Psoas muscle (tissue), 8 donors: ENCODE measurements around the gene VANGL1. TPM values are rescaled to one million over a fixed set of nuclear protein-coding genes. Genes with fewer than 3 reads are reported as not detected.
A peak's percentile ranks its signal among the peaks of the same experiment; 100 is the strongest.

Source experiments
- ATAC-seq, 4 donors: fragments of 200-7000 bp; cut with Tn5 transposase; one replicate each; pipeline ENCODE4 v1.9.1; 2020; ENCODE audit warnings: moderate library complexity in 3 of 4, mild to moderate bottlenecking in 2 of 4
- DNase-seq, 2 donors: peaks; one replicate each; pipeline ENCODE4 v3.0.0-alpha.2; 2020
- H3K27ac ChIP-seq: fragments of 200-600 bp; one replicate; pipeline ENCODE4 v1.8.0; 2022
- H3K27me3 ChIP-seq, 3 donors: fragments of 200-600 bp in 1 of 3; one replicate each; pipeline versions ENCODE4 v1.6.1 to v1.8.0; 2013 to 2022; ENCODE audit warnings: low read length in 2 of 3, mild to moderate bottlenecking in 2 of 3, moderate library complexity in 1 of 3; ENCODE audit not compliant: insufficient read depth in 3 of 3
- H3K36me3 ChIP-seq, 2 donors: fragments of 200-600 bp in 1 of 2; one replicate each; pipeline versions ENCODE4 v1.6.1 to v1.8.0; 2013 to 2022; ENCODE audit warnings: low read depth in 1 of 2, mild to moderate bottlenecking in 1 of 2, moderate library complexity in 1 of 2; ENCODE audit not compliant: insufficient read depth in 1 of 2
- H3K4me1 ChIP-seq: fragments of 200-600 bp; one replicate; pipeline ENCODE4 v1.8.0; 2022
- H3K4me3 ChIP-seq: fragments of 200-600 bp; one replicate; pipeline ENCODE4 v1.8.0; 2022; ENCODE audit warnings: mild to moderate bottlenecking
- H3K9me3 ChIP-seq: fragments of 200-600 bp; one replicate; pipeline ENCODE4 v1.8.0; 2022
- WGBS, 3 donors: extraction: QIAGEN DNeasy Blood & Tissue Kit; methylation state at CpG; one replicate each; pipeline versions ENCODE4 v1.1.6 to v1.1.7; 2013; 5-methylcytosine and 5-hydroxymethylcytosine counted together
- intact Hi-C, 2 donors: fragments of 100-400 bp; cut with DNase I; formaldehyde crosslinking; loops; one replicate each; pipeline versions ENCODE4 v1.11.0 to v1.14.2; 2022
- polyA plus RNA-seq, 3 donors: library from polyadenylated mRNA; stranded (reverse); fragments of 200-250 nt; gene quantifications; one replicate each; pipeline ENCODE4 v1.2.3, GENCODE V29; 2013
- total RNA-seq, 4 donors: library from RNA; stranded (reverse); fragmentation: NEBNext Ultra II Directional in 2 of 4; extraction: Animal tissue kit (Norgen Biotek cat#: 25700) in 2 of 4; gene quantifications; one replicate each; pipeline versions ENCODE4 v1.2.1 to v1.2.4, GENCODE V29; 2021 to 2023
- TF ChIP-seq, protein P1 (sequence below): fragments of 200-600 bp; IDR thresholded peaks from one replicate; pipeline ENCODE4 v1.8.0; 2022; ENCODE audit warnings: antibody characterized with exemption
- donor health status: healthy with polysubstance abuse.
- donor health status: DM: no; HTN: no; CAD: no; lungs with moderate emphysema.
- donor health status: Bipolar disorder and iron deficiency.
- donor health status: healthy.
- donor health status: DM: yes; HTN: yes; CAD: no.
- donor health status: DM: no; HTN: no; CAD: no.
- donor health status: DM: no; HTN: no; CAD: no.
- donor health status: DM: yes; HTN: yes; CAD: no.

VANGL1 gene
- total and polyA plus RNA-seq, 7 donors = 0.48 to 2.4 (median 1.2) TPM

DNA sequence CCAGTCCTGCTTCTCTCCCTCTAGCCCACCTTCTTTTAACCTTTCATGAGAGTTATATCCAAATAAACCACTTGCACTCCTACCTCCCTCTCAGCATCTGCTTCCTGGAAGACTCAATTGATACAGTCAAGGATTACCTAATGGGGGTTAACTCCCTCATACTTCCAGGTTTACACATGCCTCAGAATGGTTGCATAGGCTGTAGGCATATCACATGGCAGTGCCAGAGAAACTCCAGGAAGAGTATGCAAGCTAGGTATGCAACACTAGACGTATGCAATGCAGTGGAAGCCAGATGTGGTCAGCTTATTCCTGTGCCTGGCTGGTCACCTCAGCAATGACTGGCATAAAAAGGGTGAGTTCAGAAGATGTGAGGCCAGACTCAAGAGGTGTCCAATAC lies 32.7 kb upstream of the VANGL1 start:
- TF ChIP-seq, protein P1, sequence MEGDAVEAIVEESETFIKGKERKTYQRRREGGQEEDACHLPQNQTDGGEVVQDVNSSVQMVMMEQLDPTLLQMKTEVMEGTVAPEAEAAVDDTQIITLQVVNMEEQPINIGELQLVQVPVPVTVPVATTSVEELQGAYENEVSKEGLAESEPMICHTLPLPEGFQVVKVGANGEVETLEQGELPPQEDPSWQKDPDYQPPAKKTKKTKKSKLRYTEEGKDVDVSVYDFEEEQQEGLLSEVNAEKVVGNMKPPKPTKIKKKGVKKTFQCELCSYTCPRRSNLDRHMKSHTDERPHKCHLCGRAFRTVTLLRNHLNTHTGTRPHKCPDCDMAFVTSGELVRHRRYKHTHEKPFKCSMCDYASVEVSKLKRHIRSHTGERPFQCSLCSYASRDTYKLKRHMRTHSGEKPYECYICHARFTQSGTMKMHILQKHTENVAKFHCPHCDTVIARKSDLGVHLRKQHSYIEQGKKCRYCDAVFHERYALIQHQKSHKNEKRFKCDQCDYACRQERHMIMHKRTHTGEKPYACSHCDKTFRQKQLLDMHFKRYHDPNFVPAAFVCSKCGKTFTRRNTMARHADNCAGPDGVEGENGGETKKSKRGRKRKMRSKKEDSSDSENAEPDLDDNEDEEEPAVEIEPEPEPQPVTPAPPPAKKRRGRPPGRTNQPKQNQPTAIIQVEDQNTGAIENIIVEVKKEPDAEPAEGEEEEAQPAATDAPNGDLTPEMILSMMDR = no peak
- no peaks in the 10 kb centered on the region for H3K9me3 ChIP-seq
- H3K27ac ChIP-seq = no peak overlapping the region
- no peaks in the 10 kb centered on the region for H3K4me1 ChIP-seq
- H3K4me3 ChIP-seq = no peak overlapping the region
- no peaks in the 10 kb centered on the region for H3K27me3 ChIP-seq
- DNase-seq = no peak
- intact Hi-C loops = loop anchor here (2.0 to 5.0 kb wide), 2 partner anchors 98 to 163 kb away; no protein-coding TSS in a partner anchor
- 70 to 88% (median 80%) methylated on average over 1 of the region's 1 CpG for WGBS, 3 donors
- ATAC-seq = no peak
- no peaks in the 10 kb centered on the region for H3K36me3 ChIP-seq

DNA sequence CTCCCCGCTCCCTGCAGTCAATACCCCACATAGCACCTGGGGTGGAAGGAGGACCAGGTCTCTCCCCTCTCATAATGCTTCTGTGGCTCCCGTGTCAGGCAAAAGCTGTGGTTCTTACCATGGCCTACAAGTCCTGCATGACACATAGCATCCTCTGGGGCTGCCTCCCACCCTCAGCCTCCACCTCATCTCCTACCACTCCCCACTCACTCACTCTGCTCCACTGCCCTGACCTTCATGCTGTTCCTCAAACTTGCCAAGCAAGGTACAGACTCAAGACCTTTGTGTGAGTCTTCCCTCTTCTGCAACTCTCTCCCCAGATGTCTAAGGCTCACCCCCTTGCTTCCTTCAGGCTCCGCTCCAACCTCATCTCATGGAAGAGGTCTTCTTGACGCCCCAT lies 28.0 kb upstream of the VANGL1 start:
- no peak for ATAC-seq
- no peaks in the 10 kb centered on the region for H3K4me1 ChIP-seq
- no peak overlapping the region for H3K27ac ChIP-seq
- intact Hi-C loops = no loop called here
- no peak for DNase-seq
- 77 to 95% (median 90%) methylated on average over 4 of the region's 4 CpGs for WGBS, 3 donors
- no peak overlapping the region for H3K4me3 ChIP-seq
- H3K9me3 ChIP-seq = no peaks in the 10 kb centered on the region
- H3K36me3 ChIP-seq = no peaks in the 10 kb centered on the region
- TF ChIP-seq, protein P1 = no peak
- no peaks in the 10 kb centered on the region for H3K27me3 ChIP-seq

DNA sequence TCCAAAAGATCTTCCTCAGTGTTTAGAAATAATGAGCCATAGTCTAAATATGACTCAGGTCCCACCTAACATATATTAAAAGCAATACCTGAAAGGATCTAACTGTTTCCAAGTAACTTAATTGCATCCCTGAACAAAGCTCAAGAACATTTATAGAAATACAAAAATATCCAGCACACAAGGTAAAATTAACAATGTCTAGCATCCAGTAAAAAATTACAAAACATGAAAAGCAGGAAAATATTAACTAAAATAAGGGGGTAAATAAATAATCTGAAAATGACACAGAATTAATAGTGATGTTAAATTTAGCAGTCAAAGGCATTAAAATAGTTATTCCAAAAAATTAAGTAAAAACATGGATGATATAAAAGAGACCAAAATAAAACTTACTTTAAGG lies 21.3 kb upstream of the VANGL1 start:
- intact Hi-C loops = no loop called here
- no peak for ATAC-seq

DNA sequence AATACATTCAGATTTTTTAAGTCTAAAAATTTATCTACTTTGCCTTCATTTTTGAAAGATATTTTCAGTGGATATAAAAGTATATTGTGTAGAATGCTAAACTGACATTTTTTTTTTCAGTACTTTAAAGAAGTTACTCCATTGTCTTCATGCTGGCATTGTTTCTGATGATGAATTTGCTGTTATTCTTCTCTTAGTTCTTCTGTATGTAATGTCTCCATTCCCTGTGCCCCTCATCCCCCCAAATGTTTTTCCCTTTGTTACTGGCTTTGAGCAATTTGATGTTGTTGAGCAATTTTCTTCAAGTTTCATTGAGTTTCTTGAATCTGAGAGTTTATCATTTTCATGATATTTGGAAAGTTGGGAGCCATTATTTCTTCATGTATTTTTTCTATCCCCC lies 20.8 kb upstream of the VANGL1 start:
- ATAC-seq (no peak), DNase-seq (no peak)
- TF ChIP-seq, protein P1 = no peak
- Histone ChIP-seq H3K27me3 (no peaks in the 10 kb centered on the region), H3K9me3 (no peaks in the 10 kb centered on the region), H3K36me3 (no peaks in the 10 kb centered on the region), H3K27ac (no peak overlapping the region), H3K4me1 (no peaks in the 10 kb centered on the region), H3K4me3 (no peak overlapping the region)
- intact Hi-C loops = no loop called here

More for the DNA sequence above, 21.3 kb upstream of the VANGL1 start:
- TF ChIP-seq, protein P1 = no peak
- DNase-seq = no peak
- H3K4me1 ChIP-seq = no peaks in the 10 kb centered on the region
- no peak overlapping the region for H3K4me3 ChIP-seq
- H3K9me3 ChIP-seq = no peaks in the 10 kb centered on the region
- no peaks in the 10 kb centered on the region for H3K36me3 ChIP-seq
- no peaks in the 10 kb centered on the region for H3K27me3 ChIP-seq
- no peak overlapping the region for H3K27ac ChIP-seq

DNA sequence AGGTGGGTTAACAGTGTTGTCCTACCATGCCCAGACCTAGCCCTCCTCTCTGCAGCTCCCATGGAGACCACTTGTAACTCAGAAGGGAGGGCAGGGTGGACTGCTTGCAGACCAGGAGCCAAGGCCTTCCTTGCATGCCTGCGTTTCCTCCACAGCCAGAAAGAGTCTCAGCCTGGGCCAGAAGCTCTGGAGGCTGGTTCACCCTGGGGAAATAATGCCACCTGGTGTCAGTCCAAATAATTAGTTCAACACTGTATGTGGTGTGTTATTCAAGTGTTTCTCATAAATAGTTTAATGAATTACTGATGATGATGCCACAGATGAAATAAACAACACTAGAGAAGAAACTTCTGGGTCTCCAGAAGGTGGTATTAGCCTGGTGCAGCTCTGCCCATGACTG lies 16.9 kb upstream of the VANGL1 start:
- H3K27ac ChIP-seq = no peak overlapping the region
- ATAC-seq (peak in 2 of 4 donors; percentile 35 to 60), DNase-seq (no peak)
- no peaks in the 10 kb centered on the region for H3K4me1 ChIP-seq
- WGBS, 3 donors = 38 to 53% (median 50%) methylated on average over 1 of the region's 1 CpG
- TF ChIP-seq, protein P1 = no peak
- H3K4me3 ChIP-seq = no peak overlapping the region
- intact Hi-C loops = no loop called here
- H3K9me3 ChIP-seq = no peaks in the 10 kb centered on the region
- H3K27me3 ChIP-seq = no peaks in the 10 kb centered on the region
- no peaks in the 10 kb centered on the region for H3K36me3 ChIP-seq
